NCI-H2227 treated with DMSO at 0.1 percent for 48 hours (cell line): ENCODE data around the gene CD248.
"Not testable (repeated sequence)": the region's sequence is repeated elsewhere in the genome, so short reads cannot be mapped to it uniquely, and the experiment has no call there.

Source experiments
- DNase-seq: peaks from one replicate; lab custom pipeline; 2025; lab: John Stamatoyannopoulos, UW

The CD248 gene

DNA sequence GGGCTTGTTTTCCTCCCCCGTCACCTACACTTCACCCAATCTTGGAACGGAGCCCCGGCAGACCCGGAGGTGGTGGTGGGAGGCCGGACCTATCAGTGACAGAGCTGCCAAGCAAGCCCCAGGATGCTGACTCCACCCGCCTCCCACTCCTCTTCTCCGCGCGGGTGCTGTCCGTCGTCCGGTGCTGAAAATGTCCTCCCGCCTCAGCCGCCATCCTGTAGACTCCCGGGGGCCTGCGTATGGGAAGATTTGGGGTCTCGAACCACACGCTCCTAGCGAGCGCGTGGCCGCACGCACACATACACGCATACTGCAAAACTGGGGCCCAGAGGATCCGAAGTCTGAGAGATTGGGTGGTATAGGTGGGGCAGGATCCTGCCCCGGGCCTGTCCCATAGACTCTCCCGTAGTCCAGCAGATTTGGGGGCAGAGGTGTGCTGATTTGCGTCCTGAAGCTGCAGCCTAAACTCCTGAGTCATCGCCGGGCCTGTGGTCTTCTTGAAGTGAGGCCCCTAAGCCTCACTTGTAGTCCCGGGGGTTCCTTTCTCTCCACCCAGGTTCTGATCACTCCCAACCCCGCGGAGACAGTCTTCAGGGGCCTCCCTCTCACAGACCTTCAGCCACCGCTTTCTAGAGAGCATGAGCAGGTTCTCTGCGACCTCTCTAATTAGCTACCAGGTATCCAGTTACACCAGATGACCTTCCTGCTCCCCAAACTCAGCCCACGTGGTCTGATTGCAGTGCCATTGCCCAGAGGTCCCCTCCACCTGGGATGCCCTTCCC is 27.1 kb downstream of the CD248 start:
- DNase-seq: peak; percentile 83

DNA sequence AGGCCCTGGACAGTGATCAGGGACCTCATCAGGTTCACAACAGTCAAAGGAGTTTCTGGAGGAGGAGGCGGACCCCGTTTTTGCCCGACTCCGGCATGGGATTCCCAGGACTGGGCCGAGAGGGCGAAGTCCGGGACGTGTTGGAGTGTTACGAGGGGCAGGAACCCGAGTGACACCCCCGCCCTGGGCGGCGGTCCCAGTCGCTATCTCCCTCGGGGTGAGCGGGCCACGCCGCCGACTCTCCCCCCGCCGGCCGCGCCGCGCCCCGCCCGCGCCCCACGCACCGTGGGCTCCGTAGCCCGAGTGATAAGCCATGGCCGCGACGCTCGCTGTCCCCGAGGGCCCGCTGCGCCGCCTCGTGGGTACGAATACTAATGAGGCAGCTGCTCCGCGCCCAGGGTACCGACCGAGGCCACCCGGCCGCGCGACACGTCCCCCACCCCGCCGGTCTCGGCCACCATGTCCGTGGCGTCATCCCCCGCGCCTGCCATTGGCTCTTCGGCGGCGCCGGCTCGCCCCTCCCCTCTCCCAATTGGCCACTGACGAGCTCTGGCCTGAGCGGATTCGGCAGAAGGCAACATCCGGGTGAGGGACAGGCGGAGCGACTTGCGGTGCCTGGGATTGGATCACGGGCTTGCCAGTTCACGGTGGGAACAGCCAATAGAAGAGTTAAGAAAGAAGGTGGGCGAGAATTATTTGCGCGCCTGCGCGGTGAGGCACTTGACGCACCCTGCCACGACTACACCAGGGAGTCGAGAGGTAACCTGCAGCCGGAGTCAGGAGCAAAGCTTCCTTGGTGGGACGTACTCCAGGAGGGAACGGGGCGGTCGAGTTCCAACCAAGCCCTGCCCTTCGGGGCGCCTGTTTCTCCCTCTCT is 27.9 kb downstream of the CD248 start, which contains the start of gene YIF1A:
YIF1A (minus strand) TSS at position 473 of the 877 bp plus-strand sequence; CDS start at position 315, 158 bp downstream.
- peak; percentile 99 for DNase-seq

GRCh38 chr11:66287889-66288670 is 28.8 kb downstream of the CD248 start:
- DNase-seq: no peak

- no peak for DNase-seq
Observed at GRCh38 chr11:66287211-66287888, 29.5 kb downstream of the CD248 start.

GRCh38 chr11:66286699-66287098 is 30.1 kb downstream of the CD248 start:
- DNase-seq: no peak

DNA sequence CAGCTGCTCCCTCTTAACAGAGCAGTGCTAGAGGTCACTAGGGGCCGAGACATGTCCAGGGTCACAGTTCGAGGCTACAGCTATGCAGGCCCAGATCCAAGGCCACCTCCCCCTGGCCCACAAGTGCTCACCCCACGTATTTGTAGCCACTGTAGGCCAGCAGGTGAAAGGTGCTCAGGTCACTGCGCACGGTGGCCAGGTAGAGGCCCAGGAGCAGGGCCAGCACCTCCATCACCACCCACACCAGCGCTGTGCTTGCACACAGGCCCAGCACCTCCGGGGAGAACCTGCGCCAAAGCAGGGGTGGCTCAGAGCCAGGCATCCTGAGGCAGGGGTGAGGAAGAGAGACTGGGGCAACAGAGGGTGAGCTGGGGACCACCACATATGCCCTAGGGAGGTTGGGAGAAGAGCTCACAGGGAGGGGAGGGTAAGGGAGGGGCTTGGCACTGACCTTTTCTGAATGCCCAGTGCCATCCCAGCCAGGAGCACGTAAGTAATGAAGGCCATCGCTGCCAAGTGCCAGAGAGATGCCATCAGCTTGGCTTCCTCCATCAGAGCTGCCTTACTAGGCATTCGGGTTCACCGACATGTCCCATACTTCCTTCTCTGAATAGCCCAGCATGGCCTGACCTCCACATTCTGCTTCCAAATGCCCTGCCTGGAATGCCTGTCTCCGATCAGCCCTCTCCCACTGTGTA is 31.4 kb downstream of the CD248 start:
- no peak for DNase-seq

GRCh38 chr11:66284526-66285078 is 32.2 kb downstream of the CD248 start:
- no peak for DNase-seq

- DNase-seq: no peak
Observed at GRCh38 chr11:66283461-66284105, 33.3 kb downstream of the CD248 start.

DNA sequence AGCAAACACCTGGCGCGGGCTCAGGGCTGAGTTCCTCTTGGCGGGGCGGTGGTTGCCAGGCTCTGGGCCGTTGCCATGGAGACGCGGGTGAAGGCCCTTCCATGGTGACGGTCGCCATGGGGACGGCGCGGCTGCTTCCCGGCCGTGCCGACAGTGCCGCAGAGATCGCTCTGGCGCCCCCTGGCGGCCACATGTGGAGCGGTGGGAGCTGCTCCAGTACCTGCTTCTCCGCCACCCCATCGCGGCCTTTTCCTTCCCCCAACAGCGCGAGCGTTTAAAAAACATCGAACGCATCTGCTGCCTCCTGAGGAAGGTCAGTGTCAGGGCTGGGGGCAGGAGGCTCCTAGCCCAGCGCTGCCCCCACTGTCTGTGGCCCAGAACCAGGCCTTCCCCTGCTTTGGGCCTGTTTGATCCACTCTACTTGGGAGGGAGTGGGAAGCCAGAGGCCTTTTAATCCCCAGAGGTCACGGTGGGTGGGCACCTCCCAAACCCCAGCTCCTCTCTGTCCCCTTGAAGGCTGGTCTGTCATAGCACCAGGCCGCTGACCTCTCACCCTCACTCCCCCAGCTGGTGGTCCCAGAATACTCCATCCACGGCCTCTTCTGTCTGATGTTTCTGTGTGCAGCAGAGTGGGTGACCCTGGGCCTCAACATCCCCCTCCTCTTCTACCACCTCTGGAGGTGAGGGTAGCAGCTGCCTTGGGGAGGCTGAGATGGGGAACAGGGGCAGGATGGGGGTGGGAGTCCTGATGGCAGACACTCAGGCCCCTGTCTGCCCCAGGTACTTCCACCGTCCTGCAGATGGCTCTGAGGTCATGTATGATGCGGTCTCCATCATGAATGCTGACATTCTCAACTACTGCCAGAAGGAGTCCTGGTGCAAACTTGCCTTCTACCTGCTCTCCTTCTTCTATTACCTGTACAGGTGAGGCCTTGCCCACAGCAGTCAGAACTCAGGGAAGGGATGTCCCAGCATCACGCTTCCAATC is 34.1 kb downstream of the CD248 start:
- DNase-seq: peak; percentile 95

- DNase-seq: no peak
Observed at GRCh38 chr11:66281776-66282467, 34.9 kb downstream of the CD248 start.

- DNase-seq: no peak
Observed at GRCh38 chr11:66281001-66281400, 35.8 kb downstream of the CD248 start.

- no peak for DNase-seq
Observed at GRCh38 chr11:66280428-66280827, 36.4 kb downstream of the CD248 start.

DNA sequence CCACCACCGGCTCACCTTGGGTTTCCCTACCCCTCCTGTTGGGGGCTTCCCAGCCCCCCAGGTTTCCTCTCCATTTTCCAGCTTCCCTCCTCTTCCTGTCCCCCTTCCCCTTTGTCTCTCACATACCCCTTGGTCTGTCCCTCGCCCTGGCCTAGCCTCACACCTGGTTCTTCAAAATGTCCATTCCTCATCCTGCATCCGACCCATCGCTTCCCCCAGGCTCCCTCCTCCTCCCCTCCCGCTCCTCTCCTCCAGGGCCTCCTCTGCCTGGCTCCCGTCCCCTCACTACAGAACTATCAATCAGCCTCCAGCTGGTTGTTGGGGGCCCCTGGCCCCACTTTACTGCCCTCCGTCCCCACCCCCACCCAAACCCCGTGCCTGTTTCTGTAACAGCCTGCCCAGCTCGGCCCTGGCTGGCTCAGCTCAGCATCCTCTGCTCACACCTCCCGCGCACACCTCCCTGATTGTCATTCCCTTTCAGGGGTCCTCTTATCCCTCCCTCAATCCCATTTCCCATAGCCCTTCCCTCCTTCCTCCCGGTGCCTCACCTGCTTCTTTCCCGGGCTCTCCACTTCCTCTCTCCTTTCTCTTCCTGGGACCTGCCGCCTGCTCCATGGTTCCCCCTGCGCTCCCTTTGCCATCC is 37.6 kb downstream of the CD248 start:
- DNase-seq: no peak

GRCh38 chr11:66278363-66279091 is 38.3 kb downstream of the CD248 start:
- peak; percentile 39 for DNase-seq

DNA sequence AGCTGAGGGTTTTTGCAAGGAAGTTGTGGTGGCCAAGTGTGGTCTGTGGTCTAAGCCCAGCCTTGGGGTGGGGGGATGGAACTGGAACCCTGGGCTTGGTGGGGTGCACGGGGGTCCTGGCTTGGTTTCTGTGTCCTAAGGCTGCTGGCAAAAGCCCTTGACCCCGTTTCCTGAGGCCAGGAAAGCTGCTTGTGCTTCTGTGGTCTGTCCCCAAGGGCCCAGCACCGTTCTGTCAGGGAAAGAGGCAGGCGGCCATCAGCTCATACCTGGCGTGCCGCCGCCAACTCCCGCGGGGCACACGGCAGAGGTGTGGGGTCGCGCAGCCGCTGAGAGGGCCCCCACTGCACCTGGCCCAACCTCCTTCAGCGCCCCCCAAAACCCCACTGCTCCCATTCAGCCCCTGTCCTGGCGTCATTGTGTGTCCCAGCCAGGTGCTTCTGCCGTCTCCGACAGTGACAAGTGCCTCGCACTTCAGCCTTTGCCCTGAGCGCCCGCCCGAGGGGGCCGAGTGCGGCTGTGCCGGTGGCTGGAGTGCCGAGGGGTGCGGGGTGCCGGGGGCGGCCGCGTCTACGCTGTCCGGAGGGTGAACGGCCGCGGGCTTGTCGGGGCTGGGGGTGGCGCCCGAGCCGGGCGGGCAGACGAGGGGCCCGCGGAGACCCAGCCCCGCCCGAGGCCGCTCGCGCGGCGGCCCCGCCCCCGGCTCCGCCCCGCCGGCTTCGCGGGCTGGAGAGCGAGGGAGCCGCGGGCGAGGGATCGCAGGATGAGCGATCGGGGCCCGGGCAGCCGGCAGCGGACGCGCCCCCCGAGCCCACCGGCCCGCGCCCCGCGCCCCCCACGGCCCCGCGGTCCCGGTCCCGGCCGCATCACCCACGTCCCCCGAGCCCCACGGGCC is 39.1 kb downstream of the CD248 start, which contains the start of gene CNIH2:
CNIH2 (plus strand) TSS at position 705 of the 892 bp plus-strand sequence. CDS start 282 bp downstream, outside the sequence.
- DNase-seq: no peak

- not testable (repeated sequence) for DNase-seq
Observed at GRCh38 chr11:66277064-66277463, 39.8 kb downstream of the CD248 start.
